22Rv1 (cell line): Measurements from ENCODE around the gene MAML3.

Source experiments
- CTCF ChIP-seq: fragments of 450-650 bp; IDR thresholded peaks from 2 replicates; pipeline ENCODE4 v1.5.1; 2017; ENCODE audit warnings: mild to moderate bottlenecking
- ZFX ChIP-seq: fragments of 450-650 bp; IDR thresholded peaks from 2 replicates; pipeline ENCODE4 v1.6.1; 2017; ENCODE audit warnings: antibody characterized with exemption, borderline replicate concordance

GRCh38 chr4:140061194-140061593 lies 92.8 kb downstream of the MAML3 start:
- TF ChIP-seq CTCF (no peak), ZFX (no peak)
